ENCODE data around the gene BRINP2. TPM values are rescaled to one million over a fixed set of nuclear protein-coding genes. Genes with fewer than 3 reads are reported as not detected.

The BRINP2 gene
- total RNA-seq, 2 donors from 2014 or later = not detected

- Histone ChIP-seq H3K27me3 (no peaks in the 10 kb centered on the region), H3K4me1 (no peaks in the 10 kb centered on the region), H3K9me3 (no peaks in the 10 kb centered on the region), H3K36me3 (replicated peaks in 1 of 2; ENCODE audit: insufficient read depth in 1 of 2, low read depth in 2 of 2) (no peaks in the 10 kb centered on the region), H3K4me3 (no peak overlapping the region), H3K27ac (no peak overlapping the region)
- WGBS, 2 donors = 66 to 86% methylated on average over 2 of the region's 2 CpGs
- intact Hi-C loops (cut with DNase I) = no loop called here
- no peak for TF ChIP-seq POLR2A (IDR thresholded peaks at IDR 0.05)
- no peak for TF ChIP-seq CTCF (IDR thresholded peaks at IDR 0.05)
- ATAC-seq (no peak), DNase-seq (no peak)
Measured at GRCh38 chr1:177329871-177330270, 159.1 kb downstream of the BRINP2 start.

Other genes with a start within 250 kb of the BRINP2 start
- under 1 TPM; 0.66 to 0.78 TPM for gene ASTN1, start 6.2 kb upstream of the BRINP2 start, total RNA-seq